ENCODE data around the gene TNP2. TPM values are rescaled to one million over a fixed set of nuclear protein-coding genes. Genes with fewer than 3 reads are reported as not detected.

The TNP2 gene
- polyA plus RNA-seq (ENCODE audit: insufficient read length in 4 of 4), result not detected

GRCh38 chr16:11268921-11269375 lies at the start of gene TNP2:
Gene TNP2, minus strand, starts transcription at chr16:11269325. Its CDS starts 63 bp downstream, at chr16:11269262.
- DNase-seq (ENCODE audit: low read depth in 4 of 4, low spot score in 3 of 4), result no peak

- no peak for DNase-seq (ENCODE audit: low read depth in 4 of 4, low spot score in 3 of 4)
These were observed 49.7 kb upstream of the TNP2 start for GRCh38 chr16:11318817-11319216.

- no peak for DNase-seq (ENCODE audit: low read depth in 4 of 4, low spot score in 3 of 4)
These were observed 47.3 kb upstream of the TNP2 start for GRCh38 chr16:11316331-11317015.

GRCh38 chr16:11315510-11315909 lies 46.4 kb upstream of the TNP2 start:
- DNase-seq (ENCODE audit: low read depth in 4 of 4, low spot score in 3 of 4), result peak in 1 of 4 donors; percentile 73

GRCh38 chr16:11314309-11314894 lies 45.3 kb upstream of the TNP2 start:
- no peak for DNase-seq (ENCODE audit: low read depth in 4 of 4, low spot score in 3 of 4)

GRCh38 chr16:11313493-11314308 lies 44.6 kb upstream of the TNP2 start:
- DNase-seq (ENCODE audit: low read depth in 4 of 4, low spot score in 3 of 4), result no peak

GRCh38 chr16:11312718-11313492 lies 43.8 kb upstream of the TNP2 start:
- DNase-seq (ENCODE audit: low read depth in 4 of 4, low spot score in 3 of 4), result no peak

- DNase-seq (ENCODE audit: low read depth in 4 of 4, low spot score in 3 of 4), result no peak
These were observed 42.0 kb upstream of the TNP2 start for GRCh38 chr16:11310997-11311561.

GRCh38 chr16:11310634-11310977 lies 41.5 kb upstream of the TNP2 start:
- DNase-seq (ENCODE audit: low read depth in 4 of 4, low spot score in 3 of 4), result no peak

- DNase-seq (ENCODE audit: low read depth in 4 of 4, low spot score in 3 of 4), result no peak
These were observed 40.9 kb upstream of the TNP2 start for GRCh38 chr16:11309895-11310633.

- DNase-seq (ENCODE audit: low read depth in 4 of 4, low spot score in 3 of 4), result no peak
These were observed 39.6 kb upstream of the TNP2 start for GRCh38 chr16:11308493-11309283.

GRCh38 chr16:11307639-11308492 lies 38.7 kb upstream of the TNP2 start:
- no peak for DNase-seq (ENCODE audit: low read depth in 4 of 4, low spot score in 3 of 4)

GRCh38 chr16:11306997-11307638 lies 38.0 kb upstream of the TNP2 start:
- no peak for DNase-seq (ENCODE audit: low read depth in 4 of 4, low spot score in 3 of 4)

- no peak for DNase-seq (ENCODE audit: low read depth in 4 of 4, low spot score in 3 of 4)
These were observed 37.3 kb upstream of the TNP2 start for GRCh38 chr16:11306381-11306780.

GRCh38 chr16:11303405-11304138 lies 34.4 kb upstream of the TNP2 start:
- no peak for DNase-seq (ENCODE audit: low read depth in 4 of 4, low spot score in 3 of 4)

GRCh38 chr16:11302977-11303376 lies 33.9 kb upstream of the TNP2 start:
- no peak for DNase-seq (ENCODE audit: low read depth in 4 of 4, low spot score in 3 of 4)

Measured in right renal pelvis (tissue), 4 donors.